ES-I3 (cell line): Measurements from ENCODE around the gene MAP1S.
A peak's percentile ranks its signal among the peaks of the same experiment; 100 is the strongest.

Experiments
- H3K36me3 ChIP-seq: 2 replicates; pipeline ENCODE4 v1.6.1; 2013; ENCODE audit warnings: mild to moderate bottlenecking, low read length, control low read depth, moderate library complexity; ENCODE audit not compliant: insufficient read depth
- H3K4me1 ChIP-seq: 2 replicates; pipeline ENCODE4 v1.6.1; 2013; ENCODE audit warnings: mild to moderate bottlenecking, control low read depth, low read length; ENCODE audit not compliant: insufficient read depth
- H3K9ac ChIP-seq: 2 replicates; pipeline ENCODE4 v1.6.1; 2013; ENCODE audit warnings: low read depth, mild to moderate bottlenecking, low read length, moderate library complexity
- H3K9me3 ChIP-seq: 2 replicates; pipeline ENCODE4 v1.6.1; 2013; ENCODE audit warnings: mild to moderate bottlenecking, low read length, moderate library complexity; ENCODE audit not compliant: control insufficient read depth, insufficient read depth

MAP1S gene, protein sequence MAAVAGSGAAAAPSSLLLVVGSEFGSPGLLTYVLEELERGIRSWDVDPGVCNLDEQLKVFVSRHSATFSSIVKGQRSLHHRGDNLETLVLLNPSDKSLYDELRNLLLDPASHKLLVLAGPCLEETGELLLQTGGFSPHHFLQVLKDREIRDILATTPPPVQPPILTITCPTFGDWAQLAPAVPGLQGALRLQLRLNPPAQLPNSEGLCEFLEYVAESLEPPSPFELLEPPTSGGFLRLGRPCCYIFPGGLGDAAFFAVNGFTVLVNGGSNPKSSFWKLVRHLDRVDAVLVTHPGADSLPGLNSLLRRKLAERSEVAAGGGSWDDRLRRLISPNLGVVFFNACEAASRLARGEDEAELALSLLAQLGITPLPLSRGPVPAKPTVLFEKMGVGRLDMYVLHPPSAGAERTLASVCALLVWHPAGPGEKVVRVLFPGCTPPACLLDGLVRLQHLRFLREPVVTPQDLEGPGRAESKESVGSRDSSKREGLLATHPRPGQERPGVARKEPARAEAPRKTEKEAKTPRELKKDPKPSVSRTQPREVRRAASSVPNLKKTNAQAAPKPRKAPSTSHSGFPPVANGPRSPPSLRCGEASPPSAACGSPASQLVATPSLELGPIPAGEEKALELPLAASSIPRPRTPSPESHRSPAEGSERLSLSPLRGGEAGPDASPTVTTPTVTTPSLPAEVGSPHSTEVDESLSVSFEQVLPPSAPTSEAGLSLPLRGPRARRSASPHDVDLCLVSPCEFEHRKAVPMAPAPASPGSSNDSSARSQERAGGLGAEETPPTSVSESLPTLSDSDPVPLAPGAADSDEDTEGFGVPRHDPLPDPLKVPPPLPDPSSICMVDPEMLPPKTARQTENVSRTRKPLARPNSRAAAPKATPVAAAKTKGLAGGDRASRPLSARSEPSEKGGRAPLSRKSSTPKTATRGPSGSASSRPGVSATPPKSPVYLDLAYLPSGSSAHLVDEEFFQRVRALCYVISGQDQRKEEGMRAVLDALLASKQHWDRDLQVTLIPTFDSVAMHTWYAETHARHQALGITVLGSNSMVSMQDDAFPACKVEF

DNA sequence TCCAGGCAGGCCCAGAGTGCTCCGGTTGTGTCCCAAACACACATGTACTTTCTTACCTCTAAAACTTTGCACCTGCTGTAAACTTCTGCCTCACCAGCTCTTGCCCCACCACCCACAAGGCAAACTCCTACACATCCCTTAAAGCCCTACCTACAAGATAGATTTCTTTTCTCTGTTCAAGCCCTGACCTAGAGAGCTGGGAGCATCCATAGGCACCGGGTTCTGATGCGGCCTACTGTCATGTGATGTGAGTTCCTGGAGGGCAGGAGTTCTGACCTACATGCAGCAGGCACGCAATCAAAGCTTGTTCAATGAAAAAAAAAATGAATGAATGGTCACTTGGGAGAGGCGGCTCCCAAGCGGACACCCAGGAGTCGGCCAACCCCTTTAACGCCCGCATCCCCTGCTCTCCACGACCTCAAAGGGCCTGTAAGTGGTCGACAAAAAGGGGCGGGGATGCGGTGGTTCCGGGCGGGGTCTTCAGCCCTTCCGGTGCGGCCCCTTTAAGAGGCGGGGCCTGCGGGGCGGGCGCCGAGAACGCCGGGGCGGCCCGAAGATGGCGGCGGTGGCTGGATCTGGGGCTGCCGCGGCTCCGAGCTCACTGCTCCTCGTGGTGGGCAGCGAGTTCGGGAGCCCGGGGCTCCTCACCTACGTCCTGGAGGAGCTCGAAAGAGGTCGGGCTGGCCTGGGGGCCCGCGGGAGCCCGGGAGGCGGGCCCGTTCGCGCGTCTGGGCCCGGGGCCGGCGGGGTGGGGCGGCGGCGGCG lies at the start of gene MAP1S:
Gene MAP1S (plus strand): TSS at position 534 of the 765 bp plus-strand sequence. CDS start 23 bp downstream, at position 557.
- Histone ChIP-seq H3K9me3 (no peaks in the 10 kb centered on the region), H3K9ac (peak within 1 kb of the TSS; percentile 81), H3K4me1 (peaks cover 11% of the 10 kb centered on the region), H3K36me3 (peaks cover 5% of the 10 kb centered on the region)

DNA sequence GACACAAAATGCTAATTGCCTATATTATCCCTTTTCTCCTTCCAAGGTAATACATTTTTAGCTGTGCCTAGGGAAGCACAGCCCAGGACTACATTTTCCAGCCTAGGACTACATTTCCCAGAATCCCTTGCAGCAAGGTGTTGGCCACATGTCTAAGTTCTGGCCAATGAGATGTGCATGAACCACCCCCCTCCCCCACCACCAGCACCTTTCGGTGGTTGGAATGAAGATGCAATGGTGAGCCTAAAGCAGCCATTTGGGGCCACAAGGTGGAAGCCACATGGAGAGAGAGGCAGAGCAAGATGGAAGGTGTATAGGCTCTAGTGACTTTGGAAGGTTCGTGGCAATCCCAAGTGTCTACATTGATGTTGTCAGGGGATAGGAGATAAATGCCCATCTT lies 47.4 kb upstream of the MAP1S start:
- H3K9ac ChIP-seq: no peak overlapping the region
- peaks cover 2% of the 10 kb centered on the region; the same call in 1 of the 2 replicates for H3K4me1 ChIP-seq
- H3K36me3 ChIP-seq: no peaks in the 10 kb centered on the region
- no peaks in the 10 kb centered on the region for H3K9me3 ChIP-seq

DNA sequence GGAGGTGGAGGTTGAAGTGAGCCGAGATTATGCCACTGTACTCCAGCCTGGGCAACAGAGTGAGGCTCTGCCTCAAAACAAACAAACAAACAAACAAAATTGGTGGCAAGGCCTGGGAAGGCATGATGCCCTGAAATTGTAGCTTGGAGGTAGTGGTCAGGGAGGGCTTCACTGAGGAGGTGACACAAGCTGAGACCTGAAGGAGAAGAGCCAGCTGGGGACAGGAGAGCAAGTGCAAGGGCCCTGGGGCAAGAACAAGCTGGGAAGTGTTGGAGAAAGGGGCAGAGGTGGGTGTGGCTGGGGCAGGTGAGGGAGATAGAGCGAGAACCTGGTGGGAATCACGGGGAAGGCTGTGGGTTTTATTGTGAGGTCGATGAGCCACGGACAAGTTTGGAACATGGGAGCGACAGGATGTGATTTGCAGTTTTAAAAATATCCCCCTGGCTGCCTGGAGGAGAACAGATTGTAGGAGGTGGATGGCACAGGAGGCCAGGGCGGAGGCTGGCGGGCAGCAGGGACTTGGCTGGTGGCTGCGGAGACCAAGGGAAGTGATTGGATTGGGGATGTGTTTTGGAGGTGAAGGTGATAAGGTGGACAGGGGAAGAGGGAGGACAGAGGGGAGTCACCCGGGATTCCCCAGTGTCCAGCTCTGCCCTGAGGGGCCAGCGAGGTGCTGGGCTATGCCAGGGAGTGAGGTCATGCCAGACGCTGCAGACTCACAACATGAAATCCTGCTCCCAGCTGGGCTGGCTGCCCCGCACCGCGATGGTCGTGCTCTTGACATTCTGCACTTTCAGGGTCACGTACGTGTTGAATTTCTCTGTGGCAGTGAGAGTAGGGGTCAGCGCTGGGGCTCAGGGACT lies 45.1 kb upstream of the MAP1S start:
- no peaks in the 10 kb centered on the region for H3K9me3 ChIP-seq
- H3K9ac ChIP-seq: no peak overlapping the region
- peaks cover 8% of the 10 kb centered on the region for H3K4me1 ChIP-seq
- H3K36me3 ChIP-seq: no peaks in the 10 kb centered on the region

- H3K36me3 ChIP-seq: no peaks in the 10 kb centered on the region
- no peaks in the 10 kb centered on the region for H3K9me3 ChIP-seq
- no peak overlapping the region for H3K9ac ChIP-seq
- peaks cover 17% of the 10 kb centered on the region for H3K4me1 ChIP-seq
Observed at GRCh38 chr19:17676295-17676694, 43.0 kb upstream of the MAP1S start.

DNA sequence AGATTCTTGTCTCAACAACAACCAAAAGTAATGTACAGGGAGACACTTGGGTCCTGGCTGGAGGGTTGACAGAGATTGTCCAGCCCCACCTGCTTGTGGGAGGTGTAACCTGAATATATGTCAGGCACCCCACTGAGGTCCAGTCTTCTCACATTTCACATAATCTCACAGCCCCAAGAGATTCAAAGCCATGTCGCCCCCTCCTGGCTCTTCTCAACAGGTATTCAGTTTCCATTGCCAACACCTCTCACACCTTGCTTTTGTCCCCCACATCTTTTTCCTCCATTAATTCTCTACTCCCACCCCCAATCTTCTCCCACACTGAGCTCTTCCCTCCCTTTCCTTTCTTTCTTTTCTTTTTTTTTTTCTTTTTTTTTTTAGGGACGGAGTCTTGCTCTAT lies 42.3 kb upstream of the MAP1S start:
- Histone ChIP-seq H3K4me1 (peaks cover 19% of the 10 kb centered on the region), H3K36me3 (no peaks in the 10 kb centered on the region), H3K9me3 (no peaks in the 10 kb centered on the region), H3K9ac (no peak overlapping the region)

DNA sequence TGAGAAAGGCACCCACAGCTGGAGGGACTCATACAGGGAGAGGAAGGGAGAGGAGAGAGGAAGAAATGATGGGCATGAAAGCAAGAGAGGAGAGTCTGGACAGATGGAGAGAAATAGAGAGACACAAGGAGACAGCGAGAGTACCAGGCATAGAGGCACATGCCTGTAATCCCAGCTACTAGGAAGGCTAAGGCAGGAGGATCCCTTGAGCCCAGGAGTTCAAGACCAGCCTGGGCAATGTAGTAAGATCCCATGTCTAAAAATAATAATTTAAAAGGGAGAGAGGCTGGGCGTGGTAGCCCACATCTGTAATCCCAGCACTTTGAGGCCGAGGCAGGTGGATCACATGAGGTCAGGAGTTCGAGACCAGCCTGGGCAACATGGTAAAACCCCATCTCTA lies 40.4 kb upstream of the MAP1S start:
- H3K9ac ChIP-seq: no peak overlapping the region
- H3K4me1 ChIP-seq: peaks cover 19% of the 10 kb centered on the region
- H3K9me3 ChIP-seq: no peaks in the 10 kb centered on the region
- no peaks in the 10 kb centered on the region for H3K36me3 ChIP-seq

- H3K36me3 ChIP-seq: no peaks in the 10 kb centered on the region
- no peaks in the 10 kb centered on the region for H3K9me3 ChIP-seq
- H3K9ac ChIP-seq: peak overlapping the region; percentile 48
- H3K4me1 ChIP-seq: peaks cover 19% of the 10 kb centered on the region
Observed at GRCh38 chr19:17679526-17680229, 39.6 kb upstream of the MAP1S start.

DNA sequence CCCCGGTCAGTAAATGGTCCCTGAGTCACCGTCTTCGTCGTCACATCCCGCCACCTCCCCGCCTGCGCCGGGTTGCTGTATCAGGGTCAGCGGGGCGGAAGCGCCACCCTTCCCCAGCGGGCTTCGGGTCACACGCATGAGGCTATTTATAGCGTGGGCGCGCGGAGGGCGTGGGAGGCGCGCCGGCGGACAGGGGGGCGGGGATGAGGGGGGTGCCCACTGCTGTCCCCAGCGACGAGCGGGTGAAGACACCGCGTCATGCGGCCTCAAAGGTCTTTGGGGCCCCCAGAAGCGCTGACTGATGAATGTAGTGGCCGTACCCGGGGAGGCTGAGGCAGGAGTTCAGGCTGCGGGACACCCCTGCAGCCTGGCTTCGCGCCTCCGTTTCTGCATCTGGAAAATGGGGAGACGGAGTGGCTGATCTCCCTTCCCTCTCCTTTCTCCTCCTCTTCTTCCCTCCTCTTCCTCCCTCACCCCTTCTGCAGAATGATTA lies 39.0 kb upstream of the MAP1S start:
- peaks cover 19% of the 10 kb centered on the region for H3K4me1 ChIP-seq
- peak overlapping the region; percentile 48 for H3K9ac ChIP-seq
- no peaks in the 10 kb centered on the region for H3K9me3 ChIP-seq
- no peaks in the 10 kb centered on the region for H3K36me3 ChIP-seq

GRCh38 chr19:17681505-17682125 lies 37.7 kb upstream of the MAP1S start:
- Histone ChIP-seq H3K36me3 (no peaks in the 10 kb centered on the region), H3K9me3 (no peaks in the 10 kb centered on the region), H3K9ac (no peak overlapping the region), H3K4me1 (peaks cover 23% of the 10 kb centered on the region)

DNA sequence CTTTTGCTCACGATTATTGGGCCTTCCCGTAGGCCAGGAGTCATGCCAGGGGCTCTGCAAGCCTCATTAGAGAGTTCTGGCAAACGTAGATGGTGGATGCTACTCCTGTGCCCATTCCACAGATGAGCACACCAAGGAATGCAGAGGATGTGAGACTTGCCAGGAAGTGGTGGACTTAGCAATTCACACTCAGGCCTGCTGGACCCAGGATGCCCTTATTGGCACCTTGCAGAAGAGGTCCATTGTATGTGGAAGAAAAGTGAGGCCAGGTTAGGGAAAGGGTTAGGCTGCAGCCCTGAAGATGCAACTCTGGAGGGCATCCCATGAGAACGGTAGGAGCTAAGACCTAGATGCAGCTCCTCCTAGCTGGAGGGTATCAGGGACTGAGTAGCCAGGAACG lies 37.0 kb upstream of the MAP1S start:
- Histone ChIP-seq H3K9me3 (no peaks in the 10 kb centered on the region), H3K36me3 (no peaks in the 10 kb centered on the region), H3K4me1 (peaks cover 19% of the 10 kb centered on the region), H3K9ac (no peak overlapping the region)

DNA sequence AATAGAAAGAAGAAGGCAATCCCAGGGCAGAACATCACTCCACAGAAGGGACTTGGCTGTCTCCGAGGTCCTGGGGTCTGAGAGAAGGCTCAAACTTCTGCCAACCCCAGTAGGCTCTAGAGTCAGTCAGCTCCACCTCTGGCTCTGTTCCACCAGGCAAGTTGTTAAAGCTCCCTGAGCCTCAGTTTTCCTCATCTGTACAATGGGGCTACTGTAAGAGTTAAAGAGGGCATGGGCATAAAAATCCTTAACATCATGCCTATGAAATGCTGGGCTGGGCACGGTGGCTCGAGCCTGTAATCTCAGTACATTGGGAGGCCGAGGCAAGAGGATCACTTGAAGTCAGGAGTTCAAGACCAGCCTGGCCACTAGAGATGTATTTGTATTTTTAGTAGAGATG lies 36.2 kb upstream of the MAP1S start:
- H3K4me1 ChIP-seq: peaks cover 15% of the 10 kb centered on the region

GRCh38 chr19:17684256-17684655 lies 35.0 kb upstream of the MAP1S start:
- Histone ChIP-seq H3K4me1 (peaks cover 15% of the 10 kb centered on the region), H3K9me3 (no peaks in the 10 kb centered on the region), H3K9ac (no peak overlapping the region), H3K36me3 (no peaks in the 10 kb centered on the region)

More for the DNA sequence above, 36.2 kb upstream of the MAP1S start:
- Histone ChIP-seq H3K9ac (no peak overlapping the region), H3K9me3 (no peaks in the 10 kb centered on the region), H3K36me3 (no peaks in the 10 kb centered on the region)
